Fibroblast of skin of left biceps (primary cell): ENCODE results near the gene CNGB1.
"Not testable (repeated sequence)": the region's sequence is repeated elsewhere in the genome, so short reads cannot be mapped to it uniquely, and the experiment has no call there.

Source experiments
- DNase-seq, 2 experiments: peaks; one replicate each; pipeline ENCODE4 v3.0.0-alpha.2; 2013; ENCODE audit warnings: low read depth in 2 of 2

Gene CNGB1

GRCh38 chr16:57889111-57889510 is 81.8 kb downstream of the CNGB1 start:
- no peak for DNase-seq

GRCh38 chr16:57888128-57888527 is 82.8 kb downstream of the CNGB1 start:
- no peak for DNase-seq

DNA sequence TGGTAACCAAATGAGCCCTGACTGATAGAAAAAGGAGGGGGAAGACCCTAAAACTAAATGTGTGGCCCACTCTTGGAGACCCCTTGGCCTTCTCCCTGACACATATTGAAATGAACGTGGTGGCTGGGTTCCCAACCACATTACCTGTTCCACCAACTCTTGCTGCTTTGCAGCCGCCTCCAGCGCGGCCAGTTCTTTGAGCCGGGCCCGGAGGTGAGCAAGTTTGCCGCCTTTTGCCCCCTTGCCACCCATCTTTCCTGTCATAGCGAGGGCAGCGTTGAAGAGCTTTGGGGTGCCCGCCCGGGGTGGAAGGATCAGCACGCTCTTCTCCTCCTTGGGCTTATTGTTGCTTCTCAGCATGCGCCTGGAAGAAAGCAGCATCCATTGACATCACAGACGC is 83.2 kb downstream of the CNGB1 start:
- no peak for DNase-seq

- DNase-seq = no peak
Measured at GRCh38 chr16:57886427-57886826, 84.5 kb downstream of the CNGB1 start.

DNA sequence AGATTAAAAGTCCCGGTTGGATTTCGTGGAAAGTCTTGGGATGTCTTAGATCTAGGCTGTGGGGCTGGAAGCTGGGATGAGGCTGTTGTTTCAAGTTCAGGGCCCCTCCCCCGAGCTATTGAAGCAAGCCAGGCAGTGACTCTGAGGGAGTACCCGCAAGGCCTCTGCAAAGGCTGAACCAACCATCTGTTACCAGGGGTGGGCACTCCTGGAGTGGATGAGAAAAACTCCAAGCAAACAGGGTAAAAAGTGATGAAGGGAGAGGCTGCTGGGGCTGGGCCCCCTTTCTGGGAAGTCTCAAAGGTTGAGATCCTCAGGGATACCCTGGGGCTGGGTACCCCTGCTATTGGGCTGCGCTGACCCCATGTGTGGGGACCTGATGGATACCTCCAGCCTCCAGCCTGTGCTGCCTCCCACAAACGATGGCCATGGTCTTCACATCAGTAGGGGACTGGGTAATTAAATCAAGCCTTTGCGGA is 86.2 kb downstream of the CNGB1 start:
- DNase-seq = no peak

DNA sequence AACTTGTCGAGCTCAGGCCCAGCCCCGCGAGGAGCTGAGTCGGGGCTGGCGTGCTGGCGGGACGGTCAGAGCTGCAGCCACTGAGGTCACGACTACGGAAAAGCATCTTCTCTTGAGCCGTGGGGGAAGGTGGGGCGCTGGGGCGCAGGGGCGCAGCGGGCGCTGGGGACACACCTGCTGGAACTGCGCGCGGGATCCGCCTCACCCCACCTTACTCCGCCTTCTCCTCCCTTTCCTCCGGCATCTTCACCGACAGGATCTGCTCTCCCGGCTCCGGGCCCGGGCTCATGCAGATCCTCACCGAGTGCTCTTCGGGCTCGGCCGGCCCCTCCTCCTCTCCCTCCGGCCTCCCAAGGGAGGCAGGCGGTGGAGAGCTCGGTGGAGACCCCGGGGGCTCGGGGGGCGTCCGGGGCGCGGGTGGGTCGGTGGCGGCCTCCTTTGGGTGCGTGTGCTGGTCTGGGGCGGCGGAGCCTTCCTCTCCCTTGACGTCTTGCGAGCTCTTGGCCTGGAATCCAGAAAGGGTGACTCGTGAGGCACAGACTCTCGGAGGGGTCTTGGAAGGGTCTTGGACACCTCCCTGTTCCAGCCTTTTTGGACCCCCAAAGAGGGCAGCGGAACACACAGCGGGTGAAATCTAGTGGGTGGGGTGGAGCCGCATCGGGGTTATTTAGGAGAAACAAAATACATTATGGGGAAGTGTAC is 86.8 kb downstream of the CNGB1 start:
- no peak for DNase-seq

GRCh38 chr16:57883480-57883879 is 87.4 kb downstream of the CNGB1 start:
- DNase-seq = no peak

DNA sequence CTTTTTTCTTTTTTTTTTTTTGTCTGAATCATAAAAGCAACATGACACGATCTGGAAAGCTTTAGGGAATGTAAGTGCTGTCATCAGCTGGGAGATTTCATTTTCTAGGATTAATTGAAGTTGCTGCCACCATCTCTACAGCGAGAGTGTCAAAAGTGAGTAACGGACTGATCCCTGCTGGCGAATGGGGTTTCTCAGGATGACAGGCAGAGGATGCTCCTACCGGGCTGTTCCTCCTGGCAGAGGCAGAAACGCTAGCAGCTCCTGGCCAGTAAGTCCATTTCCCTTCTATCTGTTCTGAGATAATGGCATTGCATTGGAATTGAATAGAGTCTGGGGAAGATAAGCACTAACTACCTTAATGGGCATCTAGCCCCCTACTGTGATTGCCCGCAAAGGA is 88.1 kb downstream of the CNGB1 start:
- DNase-seq = peak in 1 of 2 experiments; percentile 10

DNA sequence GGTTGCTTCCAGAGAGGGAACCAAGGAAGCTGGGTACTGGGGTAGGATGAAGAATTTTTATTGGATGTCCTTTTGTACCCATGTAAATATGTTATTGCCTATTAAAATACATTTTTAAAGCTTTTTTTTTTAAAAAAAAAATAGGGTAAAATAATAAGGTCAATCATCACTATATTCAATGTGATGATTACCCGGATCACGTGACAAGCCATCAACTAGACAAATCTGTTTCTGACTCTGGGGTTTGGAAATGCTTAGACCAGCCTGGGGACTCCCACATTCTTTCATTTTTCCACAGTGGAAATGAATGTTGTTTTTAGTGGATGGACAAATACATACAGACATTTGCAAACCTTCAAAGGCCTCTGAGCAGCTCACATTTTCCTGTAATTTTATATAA is 88.7 kb downstream of the CNGB1 start:
- DNase-seq = no peak

DNA sequence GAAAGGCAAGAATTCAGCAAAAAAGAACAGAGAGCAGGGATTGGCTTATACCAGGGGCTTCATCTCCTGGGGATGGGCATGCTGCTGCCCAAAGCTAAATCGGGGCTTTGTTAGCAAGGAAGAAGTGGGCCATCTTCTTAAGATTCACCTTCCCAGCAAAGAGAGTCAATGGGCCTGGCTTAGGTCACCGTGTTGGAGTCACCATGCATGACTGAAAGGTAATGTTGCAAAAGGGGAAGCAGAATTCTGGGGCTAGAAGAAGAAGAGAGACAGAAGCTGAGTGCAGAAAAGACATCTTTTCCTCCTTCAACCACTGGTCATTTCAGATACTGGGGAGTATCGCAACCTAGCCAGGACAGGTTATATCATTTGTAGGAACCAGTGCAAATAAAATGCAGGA is 92.3 kb downstream of the CNGB1 start:
- DNase-seq = no peak

- no peak for DNase-seq
Measured at GRCh38 chr16:57876210-57876609, 94.7 kb downstream of the CNGB1 start.

- DNase-seq = no peak
Measured at GRCh38 chr16:57875347-57875746, 95.6 kb downstream of the CNGB1 start.

DNA sequence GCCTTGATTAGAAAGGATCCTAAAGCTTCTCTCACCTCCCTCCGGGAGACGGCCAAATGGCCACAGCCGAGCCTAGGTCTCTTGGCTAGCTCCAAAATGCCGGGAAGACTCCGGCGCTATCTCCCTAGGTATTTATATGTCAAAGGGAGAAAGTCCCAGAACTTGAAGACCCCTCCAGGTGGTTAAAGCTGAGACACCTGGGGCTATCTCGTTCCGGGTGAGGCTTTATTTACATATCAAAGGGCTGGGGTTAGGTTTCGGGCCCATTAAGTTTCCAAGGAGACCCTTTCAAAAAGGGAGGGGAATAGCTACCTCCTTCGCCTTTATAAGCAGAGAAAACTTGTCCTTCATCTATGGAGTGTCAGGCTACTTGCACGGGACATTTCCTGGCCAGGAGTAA is 97.7 kb downstream of the CNGB1 start:
- DNase-seq = no peak

- DNase-seq = not testable (repeated sequence)
Measured at GRCh38 chr16:57872764-57873163, 98.2 kb downstream of the CNGB1 start.

DNA sequence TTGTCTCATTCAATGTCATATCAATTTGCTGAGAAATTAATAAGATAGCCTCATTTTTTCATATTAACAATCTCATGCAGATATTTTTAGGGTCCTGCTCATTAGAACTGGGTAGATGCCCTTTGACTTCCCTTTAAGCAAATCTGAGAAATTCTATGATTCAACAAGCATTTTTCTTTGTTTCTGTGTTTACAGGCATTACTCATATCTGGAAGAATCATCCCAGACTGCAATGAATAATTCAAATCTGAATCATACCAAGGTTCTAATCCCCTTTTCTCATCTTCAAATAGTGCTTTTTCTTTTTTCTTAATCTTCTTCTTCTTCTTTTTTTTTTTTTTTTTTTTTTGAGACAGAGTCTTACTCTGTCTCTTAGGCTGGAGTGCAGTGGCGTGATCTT is 99.5 kb downstream of the CNGB1 start:
- DNase-seq = peak; percentile 27 to 28

DNA sequence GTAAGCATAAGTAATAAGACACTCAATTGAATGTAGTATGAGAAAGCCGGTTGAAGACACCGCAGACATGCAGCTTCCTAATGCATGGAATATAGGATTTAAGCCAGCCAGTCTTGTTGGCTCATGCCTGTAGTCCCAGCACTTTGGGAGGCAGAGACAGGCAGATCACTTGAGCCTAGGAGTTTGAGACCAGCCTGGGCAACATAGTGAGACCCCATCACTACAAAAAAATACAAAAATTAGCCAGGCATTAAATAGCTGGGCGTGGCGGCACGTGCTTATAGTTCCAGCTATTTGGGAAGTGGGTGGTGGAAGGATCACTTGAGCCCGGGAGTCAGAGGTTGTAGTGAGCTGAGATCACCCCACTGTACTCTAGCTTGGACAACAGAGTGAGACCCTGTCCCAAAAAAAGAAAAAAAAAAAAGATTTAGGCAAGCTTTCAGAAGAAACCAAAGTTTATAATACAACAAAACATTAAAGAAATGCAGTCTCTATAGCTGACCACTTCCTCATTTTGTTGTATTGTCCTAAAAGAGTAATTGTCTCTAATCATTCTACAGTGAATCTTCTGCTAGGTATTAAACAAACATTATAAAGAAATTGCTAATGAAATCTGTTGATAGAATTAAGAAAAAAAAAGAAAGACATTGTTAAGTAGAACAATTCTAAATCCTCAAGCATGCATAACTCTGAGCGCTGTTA is 100.0 kb downstream of the CNGB1 start:
- no peak for DNase-seq

DNA sequence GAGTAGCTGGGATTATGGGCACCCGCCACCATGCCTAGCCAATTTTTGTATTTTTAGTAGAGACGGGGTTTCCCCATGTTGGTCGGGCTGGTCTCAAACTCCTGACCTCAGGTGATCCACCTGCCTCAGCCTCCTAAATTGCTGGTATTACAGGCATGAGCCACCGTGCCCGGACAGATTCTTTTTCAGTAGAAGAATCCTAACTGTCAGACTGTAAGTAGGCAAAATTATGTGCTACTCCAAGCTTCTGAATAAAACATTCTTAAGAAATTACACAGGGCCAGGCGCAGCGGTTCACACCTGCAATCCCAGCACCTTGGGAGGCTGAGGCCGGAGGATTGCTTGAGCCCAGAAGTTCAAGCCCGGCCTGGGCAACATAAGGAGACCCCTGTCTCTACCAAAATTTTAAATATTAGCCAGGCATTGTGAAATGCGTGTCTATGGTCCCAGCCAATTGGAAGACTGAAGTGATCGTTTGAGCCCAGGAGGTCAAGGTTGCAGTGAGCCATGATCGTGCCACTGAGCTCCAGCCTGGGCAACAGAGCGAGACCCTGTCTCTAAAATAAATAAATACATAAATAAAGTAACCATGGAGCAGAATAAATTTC is 101.9 kb downstream of the CNGB1 start:
- no peak for DNase-seq

DNA sequence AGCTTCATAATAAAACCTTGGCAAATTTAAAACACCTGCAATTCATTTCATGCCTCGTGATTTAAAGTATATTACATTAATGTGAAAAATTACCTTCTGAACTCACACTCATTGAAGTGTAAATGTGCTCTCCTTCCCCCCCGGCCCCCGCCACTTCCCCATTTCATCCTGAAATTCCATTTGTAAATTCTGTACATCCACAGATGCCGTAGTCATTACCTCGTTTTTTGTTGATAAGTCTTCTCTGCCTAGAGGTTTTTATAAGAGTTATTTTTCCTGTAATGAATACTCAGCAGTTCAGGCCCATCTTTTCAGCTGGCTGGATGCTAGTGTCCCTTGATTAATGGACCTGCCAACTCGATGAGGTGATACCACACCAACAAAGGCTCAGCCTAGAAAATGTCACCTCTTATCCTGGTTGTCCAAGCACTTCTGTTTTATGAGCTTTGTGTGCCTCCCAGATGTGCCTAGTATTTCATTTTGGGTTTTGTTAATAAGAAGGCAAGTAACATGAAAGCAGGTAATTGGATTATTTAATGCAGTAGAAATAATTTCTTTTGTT is 103.8 kb downstream of the CNGB1 start:
- DNase-seq = no peak

DNA sequence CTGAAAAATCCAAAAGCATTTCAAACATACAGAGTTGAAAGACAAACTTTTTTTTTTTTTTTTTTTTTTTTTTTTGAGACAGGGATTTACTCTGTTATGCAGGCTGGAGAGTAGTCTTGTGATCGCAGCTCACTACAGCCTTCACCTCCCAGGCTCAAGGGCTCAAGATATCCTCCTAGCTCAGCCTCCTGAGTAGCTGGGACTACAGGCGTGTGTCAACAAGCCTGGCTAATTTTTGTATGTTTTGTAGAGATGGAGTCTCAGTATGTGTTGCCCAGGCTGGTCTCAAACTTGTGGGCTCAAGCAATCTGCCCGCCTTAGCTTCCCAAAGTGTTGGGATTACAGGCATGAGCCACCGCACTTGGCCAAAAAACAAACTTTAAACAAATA is 104.4 kb downstream of the CNGB1 start:
- no peak for DNase-seq

GRCh38 chr16:57865746-57866528 is 105.0 kb downstream of the CNGB1 start:
- no peak for DNase-seq

DNA sequence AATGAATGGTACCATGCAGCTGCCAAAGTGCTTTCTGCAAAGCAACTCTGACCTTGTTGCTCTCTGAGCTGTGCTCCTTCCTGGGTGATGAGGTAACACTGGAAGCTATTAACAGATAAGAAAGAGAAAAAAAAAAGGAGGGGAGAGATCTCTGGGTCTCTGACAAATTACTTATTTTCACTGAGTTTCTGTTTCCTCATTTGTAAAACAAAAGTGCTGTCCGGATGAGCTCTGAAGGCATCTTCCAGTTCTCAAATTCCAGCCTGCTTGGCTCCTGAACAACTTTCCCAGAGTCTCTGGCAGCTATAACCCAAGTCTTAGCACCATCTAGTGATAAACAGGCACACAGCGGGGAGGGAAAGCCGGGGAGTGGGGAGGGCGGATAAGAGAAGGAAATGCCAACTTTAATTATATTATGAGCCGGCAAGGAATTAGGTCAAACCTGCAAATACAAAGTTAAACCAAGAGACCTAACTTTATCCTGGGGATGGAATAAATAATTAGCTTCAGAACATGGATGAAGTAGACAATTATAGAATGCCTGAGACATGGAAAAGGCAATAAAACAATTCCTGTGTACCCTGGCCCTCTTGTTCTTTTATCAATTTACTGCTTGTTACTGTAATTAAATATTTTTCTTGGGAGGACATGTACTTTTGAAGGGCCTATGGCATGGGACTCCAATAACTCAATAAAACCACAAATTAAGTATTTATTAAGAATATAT is 107.3 kb downstream of the CNGB1 start:
- DNase-seq = peak; percentile 46 to 48
